ENCODE data around the gene KRTAP5-5.
"Not testable (repeated sequence)": the region's sequence is repeated elsewhere in the genome, so short reads cannot be mapped to it uniquely, and the experiment has no call there.

KRTAP5-5 gene

DNA sequence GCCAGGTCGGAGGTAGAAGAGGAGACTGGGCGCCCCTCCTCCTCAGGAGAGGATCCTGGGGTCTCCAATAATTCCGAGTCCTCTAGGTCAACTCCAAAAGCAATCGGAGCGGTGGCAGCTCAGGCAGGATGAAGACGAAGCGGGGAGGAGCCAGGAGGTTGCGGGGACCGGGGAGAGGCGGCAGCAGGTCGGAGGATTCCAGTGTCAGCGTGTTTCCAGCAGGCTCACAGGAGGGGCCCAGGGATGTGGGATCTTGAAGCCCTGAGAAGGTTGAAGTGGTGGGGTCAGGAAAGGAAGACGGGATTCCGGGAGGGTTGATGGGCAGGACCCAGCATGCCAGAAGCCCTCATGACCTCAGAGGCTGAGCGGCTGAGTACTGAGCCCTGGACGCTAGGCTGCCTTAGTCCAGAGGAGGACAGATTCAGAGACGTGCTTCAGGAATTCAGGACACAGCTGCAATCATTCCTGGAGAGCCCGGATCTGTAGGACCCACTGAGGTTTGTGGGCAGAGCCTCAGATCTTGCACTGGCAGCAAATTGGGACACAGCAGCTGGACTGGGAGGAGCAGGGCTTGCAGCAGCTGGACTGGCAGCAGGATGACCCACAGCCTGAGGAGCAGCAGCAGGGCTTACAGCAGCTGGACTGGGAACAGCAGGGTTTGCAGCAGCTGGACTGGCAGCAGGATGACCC lies 22.3 kb upstream of the KRTAP5-5 start:
- DNase-seq = not testable (repeated sequence)

DNA sequence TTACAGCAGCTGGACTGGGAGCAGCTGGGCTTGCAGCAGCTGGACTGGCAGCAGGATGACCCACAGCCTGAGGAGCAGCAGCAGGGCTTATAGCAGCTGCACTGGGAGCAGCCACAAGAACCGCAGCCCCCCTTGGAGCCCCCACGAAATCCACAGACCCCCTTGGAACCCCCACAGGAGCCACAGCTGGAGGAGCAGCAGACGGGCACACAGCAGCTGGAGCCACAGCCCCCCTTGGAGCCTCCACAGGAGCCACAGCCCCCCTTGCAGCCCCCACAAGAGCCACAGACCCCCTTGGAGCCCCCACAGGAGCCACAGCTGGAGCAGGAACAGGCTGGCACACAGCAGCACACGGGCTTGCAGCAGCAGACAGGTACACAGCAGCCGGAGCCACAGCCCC lies 21.7 kb upstream of the KRTAP5-5 start:
- not testable (repeated sequence) for DNase-seq

DNA sequence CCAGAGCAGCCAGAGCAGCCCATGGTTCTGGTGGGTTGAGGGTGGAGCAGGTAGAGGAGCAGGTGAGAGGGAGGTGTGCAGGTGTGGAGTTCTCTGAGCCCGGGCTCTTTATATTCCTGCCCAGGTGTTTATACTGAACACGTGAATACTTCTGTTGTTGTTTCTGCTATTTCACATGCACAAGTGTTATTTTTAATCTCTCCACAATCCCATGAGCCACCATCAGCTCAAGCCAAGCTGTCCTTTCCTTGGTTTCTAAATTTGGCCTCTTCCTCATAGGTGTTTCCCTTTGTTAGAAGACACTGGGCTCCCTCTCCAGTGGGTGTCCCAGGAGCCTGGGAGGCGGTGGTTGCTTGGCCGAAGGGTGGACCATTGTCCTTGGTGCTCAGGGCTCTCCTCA lies 21.2 kb upstream of the KRTAP5-5 start, which contains the start of gene KRTAP5-3:
Gene KRTAP5-3, minus strand, starts transcription at position 101 of the 400 bp plus-strand sequence. Its CDS starts 78 bp downstream, at position 23.
- DNase-seq = no peak

DNA sequence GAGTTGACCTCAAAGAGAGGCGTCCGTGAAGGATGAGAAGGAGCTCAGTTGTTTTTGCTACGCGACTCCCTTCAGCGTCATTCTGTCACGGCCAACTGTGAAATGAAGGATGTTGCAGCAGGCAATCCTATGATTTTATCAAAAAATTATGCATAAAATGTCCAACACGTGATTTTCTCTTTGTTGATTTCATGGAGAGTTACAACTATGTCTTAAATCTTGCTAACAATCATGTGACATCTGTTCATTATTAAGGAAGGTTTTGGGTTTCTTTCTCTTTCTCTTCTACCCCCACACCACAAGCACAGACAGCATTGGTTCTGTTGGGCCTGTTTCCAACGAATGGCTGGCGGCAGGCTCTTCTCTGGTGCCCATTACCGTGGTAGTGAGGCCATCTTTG lies 11.3 kb upstream of the KRTAP5-5 start:
- DNase-seq = no peak

DNA sequence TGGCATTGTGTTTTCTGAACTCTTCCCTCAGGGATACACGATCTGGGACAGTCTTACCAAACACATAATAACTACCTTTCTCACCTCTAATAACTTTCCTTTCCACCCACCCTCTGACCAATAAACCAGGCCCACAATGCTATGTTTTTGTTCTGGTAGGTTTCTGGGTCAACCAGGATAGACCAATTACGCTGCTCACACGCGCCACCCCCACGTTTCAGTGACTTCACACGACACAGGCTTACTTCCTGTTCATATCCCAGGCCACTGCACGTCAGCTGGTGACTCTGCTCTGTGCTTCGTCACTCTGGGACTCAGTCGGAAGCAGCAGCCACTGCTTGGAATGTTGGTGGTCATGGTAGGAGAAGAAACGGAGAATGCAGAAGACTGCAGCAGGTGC lies 10.1 kb upstream of the KRTAP5-5 start:
- no peak for DNase-seq

DNA sequence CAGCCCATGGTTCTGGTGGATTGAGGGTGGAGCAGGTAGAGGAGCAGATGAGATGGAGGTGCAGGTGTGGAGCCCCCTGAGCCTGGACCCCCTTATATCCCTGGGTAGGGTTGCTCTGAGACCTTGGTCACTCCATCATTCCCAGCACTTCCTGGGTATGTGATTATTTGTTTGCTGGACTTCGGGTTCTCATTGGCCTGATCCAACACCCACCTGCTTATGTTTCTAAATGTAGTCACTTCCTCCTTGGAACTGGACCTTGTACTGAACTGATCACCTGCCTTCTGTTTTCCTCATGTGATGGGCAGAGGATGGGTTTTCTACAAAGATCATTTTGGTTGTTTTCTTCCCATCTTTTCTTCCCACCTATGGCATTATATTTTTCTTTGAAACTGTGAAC lies 7.5 kb upstream of the KRTAP5-5 start, which contains the start of gene KRTAP5-4:
Gene KRTAP5-4, minus strand, starts transcription at position 53 of the 400 bp plus-strand sequence. Its CDS starts 45 bp downstream, at position 8.
- DNase-seq = no peak

DNA sequence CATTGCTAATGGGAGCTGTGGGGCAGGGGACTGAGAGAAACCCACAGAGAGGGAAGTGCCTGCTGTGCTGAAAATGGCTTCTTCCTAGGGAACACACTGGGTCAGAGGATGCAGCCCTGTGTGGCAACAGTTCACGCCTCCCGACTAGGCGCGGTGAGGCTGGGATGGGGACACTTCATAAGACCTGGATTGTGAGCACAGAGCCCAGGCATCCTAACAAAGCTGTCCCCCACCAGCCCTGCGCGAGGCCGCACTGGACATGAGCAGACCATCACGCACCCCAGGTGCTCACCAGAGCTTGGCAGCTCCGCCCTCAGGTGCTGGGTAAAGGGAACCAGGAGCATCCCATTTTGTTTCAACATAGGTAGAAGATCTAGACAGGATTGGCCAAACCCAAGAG lies 5.9 kb upstream of the KRTAP5-5 start:
- no peak for DNase-seq

DNA sequence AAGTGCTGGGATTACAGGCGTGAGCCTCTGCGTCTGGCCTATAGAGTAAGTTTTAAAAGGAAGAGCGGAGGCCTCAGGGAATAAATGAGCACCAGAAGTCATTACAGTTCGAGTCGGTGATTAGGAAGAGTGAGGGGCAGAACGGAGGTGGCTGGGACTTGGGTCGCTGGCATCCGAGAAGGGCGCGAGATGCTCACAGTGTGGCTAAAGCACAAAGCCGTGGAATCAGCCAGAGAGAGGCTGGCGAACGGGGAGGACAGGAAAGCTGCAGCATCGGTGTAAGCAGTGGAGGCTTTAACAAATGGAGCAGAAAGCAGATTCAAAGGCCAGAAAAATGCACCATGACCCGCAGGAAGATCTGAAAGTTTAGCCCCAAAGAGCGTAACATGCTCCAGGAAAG lies 5.0 kb upstream of the KRTAP5-5 start:
- DNase-seq = no peak

DNA sequence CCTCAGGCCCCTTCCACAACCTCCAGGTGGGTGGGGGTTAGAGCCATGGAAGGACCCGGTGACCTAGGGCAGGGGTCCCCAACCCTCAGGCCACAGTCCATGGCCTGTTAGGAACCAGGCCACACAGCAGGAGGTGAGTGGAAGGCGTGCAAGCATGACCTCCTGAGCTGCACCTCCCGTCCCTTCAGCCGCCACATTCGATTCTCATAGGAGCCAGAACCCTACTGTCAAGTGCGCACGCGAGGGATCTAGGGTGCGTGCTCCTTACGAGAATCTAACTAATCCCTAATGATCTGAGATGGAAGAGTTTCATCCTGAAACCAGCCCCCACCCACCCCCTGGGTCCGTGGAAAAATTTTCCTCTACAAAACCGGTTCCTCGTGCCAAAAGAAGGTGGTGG lies 4.0 kb upstream of the KRTAP5-5 start:
- DNase-seq = no peak

DNA sequence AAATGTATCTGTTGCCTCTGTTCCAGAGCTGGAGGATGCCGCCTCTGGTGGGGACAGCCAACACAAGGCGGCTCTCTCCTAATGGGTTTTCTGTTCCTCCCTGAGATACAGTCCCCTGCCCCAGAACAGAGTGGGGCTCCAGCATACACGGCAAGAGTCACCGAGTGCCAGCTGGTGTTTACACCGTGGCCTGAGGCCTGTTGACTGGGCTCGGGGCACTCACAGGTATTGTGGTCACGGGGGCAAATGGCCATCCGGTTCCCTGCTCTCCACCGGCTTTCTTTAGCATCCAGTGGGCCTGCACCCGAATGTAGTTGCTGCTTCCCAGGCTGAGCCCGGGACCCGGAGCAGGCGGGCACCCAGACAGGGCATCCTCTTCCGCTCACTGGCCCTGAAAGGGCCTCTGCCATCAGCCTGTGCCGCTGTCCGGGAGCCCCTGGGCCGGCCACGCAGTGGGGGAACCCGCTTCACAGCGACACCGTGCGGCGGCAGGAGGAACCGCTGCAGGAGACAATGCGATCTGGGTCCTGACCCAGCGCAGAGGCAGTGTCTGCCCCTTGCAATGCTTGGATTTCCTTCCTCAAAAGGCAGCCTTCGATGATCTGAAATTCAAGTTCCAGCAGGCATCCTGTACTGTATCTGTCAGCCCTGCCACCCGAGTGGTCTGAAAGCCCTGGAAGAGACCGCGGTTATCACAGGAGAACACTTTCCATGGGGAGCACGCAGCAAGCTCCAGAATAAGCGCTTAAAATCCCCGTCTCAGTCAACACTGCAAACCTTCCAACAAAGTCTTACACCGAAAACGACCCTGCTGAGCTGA lies 859 bp upstream of the KRTAP5-5 start:
- no peak for DNase-seq

DNA sequence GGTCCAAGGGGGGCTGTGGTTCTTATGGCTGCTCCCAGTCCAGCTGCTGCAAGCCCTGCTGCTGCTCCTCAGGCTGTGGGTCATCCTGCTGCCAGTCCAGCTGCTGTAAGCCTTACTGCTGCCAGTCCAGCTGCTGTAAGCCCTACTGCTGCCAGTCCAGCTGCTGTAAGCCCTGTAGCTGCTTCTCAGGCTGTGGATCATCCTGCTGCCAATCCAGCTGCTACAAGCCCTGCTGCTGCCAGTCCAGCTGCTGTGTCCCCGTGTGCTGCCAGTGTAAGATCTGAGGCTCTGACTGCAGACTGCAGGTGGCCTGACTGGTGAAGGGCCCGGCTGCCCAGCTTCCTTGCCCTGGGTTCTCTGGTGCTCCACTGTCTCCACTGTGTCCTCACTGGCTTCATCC lies 696 bp downstream of the KRTAP5-5 start:
- no peak for DNase-seq

DNA sequence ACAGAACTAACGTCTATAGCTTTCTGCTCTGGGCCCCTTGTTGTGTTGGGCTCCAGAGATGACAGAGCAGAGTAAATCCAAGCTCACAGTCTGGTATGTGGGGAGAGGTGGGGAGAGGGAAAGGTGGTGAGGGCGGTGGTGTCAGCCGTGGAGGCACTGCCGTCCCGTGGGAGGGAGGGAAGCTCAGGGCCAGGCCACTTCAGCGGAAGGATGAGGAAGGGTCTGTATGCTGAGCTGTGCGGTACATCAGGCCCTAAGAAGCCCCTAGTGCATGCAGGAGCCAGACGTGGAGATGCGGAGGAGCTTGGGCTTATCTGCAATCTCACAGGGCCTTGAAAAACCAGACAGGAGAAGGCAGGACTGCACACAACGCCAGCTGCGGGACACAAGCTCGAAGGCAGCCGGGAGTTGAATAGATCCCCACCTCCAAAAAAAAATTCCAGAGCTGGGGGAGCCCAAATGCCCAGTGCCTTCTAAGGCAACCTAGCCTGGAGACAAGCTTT lies 1.5 kb downstream of the KRTAP5-5 start:
- DNase-seq = no peak

DNA sequence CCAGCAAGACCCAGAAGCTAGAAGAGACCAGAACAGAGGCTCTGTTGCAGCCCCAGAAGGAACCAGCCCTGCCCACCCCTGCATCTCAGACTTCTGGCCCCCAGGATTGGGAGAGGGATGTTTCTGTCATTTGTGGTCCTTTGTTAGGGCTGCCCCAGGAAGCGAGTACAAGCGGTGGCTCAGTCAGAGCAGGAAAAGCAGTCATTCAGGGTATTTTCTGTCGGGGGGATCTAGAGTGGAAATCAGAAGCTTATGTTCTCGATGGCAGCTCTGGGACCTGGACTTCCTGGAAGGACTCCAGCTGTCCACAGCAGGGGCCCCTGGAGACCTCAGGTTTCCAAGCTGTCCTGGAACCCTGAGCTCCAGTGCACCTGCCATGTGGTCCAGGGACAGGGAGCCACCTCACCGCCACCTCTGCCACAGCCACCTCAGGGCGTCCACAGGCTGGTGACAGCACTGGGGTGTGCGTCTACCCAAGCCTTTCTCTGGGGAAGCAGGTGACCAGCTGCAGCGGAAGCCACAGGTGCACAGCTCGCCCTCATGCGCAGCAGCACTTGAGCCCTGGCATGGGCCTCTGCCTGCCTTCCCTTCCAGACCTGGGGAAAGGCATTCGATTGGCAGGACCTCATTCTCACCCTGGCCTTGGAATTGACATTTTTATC lies 2.6 kb downstream of the KRTAP5-5 start:
- no peak for DNase-seq

DNA sequence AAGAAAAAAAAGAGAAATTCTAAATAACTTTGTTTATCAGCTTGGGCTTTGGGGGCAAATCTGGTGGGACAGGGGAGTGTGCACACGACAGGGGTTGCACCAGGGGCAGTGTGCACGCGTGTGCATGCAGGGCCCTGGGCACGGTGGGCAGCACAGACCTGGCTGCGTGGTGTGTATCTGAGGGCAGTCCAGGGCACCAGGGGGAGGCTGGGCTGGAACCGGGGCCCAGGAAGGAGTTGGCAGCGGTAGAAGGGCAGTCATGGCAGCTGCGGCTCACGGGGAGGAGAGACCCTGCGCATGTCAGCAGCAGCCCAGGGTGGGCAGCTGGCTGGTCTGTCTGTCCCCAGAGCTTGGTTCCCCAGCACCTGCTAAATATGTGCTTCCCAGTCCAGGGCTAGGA lies 4.3 kb downstream of the KRTAP5-5 start:
- DNase-seq = no peak

DNA sequence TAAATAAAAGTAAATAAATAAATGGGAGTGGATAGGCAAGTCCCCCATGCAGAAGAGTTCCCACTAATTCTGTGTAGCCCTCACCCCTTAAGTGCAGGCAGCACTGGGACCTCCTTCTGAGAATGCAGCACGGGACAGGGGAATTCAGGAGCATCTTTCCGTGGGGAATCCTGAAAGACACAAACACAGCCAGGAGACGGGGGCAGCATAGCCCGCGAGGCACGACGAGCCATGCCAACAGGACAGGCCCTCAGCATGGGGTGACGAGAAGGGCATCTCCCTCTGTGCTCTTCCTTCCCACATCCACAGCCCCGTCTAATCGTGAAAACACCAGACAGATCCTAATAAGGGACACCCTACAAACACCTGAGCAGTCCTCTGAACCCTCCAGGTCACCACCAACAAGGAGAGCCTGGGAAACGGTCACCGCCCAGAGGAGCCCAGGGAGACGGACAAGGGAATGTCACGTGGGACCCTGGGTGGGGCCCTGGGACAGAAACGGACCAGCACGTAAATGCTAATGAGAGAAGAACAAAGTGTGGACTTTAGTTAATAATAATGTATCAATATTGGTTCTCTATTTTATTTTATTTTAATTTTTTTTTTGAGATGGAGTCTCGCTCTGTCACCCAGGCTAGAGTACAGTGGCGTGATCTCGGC lies 6.8 kb downstream of the KRTAP5-5 start:
- DNase-seq = no peak

DNA sequence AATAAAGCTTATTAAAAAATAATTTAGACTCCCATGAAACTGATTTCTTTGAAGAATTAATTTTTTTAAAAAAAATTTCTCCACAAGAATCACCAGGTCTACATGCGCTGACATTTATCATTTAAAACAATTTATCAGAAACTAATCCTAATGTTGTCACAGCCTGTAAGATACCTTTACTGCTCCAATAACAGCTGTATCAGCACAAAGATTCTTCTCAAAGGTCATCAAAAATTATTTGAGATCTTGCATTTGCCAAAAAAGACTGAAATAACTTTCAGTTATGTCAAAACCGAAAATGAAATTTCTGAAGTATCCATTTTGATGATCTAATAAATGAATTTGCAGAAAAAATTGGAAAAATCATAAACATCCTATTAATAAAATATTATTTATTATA lies 8.1 kb downstream of the KRTAP5-5 start:
- DNase-seq = no peak

DNA sequence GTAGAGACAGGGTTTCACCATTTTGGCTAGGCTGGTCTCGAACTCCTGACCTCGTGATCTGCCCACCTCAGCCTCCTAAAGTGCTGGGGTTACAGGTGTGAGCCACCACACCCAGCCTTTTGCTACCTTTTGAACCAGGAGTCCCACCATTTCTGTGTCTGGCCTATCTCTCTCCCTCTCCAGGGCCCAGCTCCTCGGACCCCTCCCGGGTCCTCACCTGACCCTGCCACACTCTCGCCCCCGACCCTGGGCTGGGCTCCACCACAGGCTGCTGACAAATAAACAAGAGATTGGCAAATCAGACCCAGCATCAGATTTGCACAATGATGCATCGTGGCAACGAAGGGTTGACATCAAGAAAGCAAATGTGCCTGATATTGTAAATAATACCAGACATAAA lies 8.8 kb downstream of the KRTAP5-5 start:
- DNase-seq = no peak

DNA sequence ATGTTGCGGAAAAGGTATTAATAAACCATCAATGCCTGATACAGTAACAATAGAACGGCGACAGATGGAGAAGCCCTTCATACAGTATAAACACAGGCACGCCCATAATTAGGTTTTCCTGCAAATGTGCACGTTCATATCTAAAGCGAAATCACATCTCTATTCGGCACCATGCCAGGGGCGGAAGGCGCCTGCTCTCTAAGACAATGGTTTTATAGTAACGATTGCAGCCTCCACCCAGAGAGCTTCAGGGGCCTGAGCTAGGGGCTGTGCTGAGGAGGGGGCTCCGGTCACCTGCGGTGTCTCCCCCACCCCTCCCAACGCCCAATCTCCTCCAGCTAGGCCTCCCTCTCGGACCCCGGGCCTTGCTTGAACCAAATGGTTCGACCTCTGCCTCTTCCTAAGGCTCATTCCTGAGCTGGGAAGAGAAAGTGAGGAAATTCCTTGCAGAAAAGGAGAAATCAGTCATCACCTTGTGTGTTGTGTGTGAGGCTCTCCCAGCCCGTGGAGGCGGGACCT lies 9.6 kb downstream of the KRTAP5-5 start:
- DNase-seq = peak; percentile 97

DNA sequence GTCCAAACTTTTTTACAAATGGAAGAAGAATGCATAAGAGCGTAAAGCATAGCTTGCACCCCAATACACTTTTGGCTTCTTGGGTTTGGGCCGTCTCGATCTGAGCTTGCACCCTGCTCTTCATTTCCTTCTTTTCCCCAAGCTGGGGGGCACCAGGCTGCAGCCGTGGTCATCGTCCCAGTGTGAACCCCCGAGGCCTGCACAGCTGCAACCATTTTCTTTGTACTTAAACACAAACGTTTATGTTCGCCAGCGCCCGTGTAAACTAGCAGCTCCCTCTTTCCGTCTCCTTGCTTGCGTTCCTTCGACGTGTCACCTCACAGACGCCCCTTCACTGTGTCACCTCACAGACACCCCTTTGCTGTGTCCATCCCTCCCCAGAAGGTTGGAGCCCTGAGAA lies 10.1 kb downstream of the KRTAP5-5 start:
- no peak for DNase-seq

DNA sequence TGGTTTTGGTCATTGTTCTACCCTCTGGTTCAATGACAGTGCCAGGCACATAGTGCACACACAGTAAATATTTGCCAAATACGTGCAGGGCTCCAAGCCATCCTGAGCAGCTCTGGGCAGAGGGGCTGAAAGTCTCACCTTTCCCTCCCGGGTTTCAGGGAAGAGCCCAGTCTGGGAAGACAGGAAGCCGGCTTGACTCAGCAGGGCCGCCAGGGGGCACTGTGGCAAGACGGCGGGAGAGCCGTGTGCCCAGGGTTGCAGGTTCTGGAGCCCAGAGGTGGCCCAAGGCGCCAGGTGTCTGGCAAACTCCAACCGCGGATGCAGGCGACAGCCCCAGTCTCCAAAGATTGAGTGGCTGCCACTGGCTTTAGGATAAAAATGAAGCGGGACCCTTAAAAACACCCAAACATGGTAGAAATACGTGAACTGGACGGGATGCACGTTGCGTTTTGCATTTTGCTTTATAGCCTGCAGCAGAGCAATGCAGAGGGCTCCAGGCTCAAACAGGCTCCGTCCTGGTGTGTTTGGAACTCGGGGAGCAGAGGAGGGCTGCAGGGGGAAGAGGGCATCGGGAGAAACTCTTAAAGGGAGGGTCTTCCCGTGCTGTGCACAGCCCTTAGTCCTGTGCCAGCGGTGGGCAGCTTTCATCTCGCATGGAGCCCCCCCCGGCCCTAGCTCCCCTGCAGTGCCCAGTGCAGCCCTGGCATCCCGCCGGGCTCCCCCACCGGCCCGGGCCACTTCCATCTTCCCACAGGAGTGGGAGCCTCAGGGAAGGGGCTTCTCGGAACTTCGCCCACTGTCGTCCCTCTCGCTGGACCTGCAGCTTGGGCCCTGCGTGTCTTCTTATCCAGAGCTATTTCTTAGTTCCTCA lies 10.7 kb downstream of the KRTAP5-5 start:
- DNase-seq = peak; percentile 77

DNA sequence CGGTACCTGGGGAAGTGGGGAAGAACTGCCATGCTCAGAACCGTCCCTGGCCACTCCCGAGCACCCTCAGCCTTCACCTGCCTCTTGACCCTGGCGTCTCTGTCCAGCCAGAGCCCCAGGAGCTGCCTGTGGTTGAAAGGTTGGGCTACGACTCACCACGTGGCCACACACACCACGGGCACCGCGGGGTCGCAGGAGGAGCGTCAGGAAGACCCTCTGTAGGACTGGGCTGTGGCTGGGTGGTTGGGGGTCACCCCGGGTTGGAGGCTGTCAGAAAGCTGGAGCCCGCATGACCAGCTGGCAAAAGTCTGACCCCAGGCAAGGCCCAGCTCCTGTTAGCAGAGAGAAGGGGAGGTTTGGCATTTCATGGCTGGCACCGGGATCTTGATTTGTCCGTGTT lies 11.5 kb downstream of the KRTAP5-5 start:
- no peak for DNase-seq
